Limb (tissue), 2 donors: ENCODE data around the gene MDC1.
A peak's percentile ranks its signal among the peaks of the same experiment; 100 is the strongest.

Experiments used
- DNase-seq, 2 donors: peaks; one replicate each; pipeline ENCODE4 v3.0.0-alpha.2; 2016; ENCODE audit errors: extremely low spot score in 2 of 2

MDC1 gene

GRCh38 chr6:30747300-30747687, 30.2 kb upstream of the MDC1 start:
- DNase-seq, result no peak

GRCh38 chr6:30744054-30744805, 27.1 kb upstream of the MDC1 start, which contains the start of gene IER3:
IER3 (minus strand) TSS chr6:30744547; CDS start chr6:30744518, 29 bp downstream.
- DNase-seq, result peak; percentile 80 to 86

DNA sequence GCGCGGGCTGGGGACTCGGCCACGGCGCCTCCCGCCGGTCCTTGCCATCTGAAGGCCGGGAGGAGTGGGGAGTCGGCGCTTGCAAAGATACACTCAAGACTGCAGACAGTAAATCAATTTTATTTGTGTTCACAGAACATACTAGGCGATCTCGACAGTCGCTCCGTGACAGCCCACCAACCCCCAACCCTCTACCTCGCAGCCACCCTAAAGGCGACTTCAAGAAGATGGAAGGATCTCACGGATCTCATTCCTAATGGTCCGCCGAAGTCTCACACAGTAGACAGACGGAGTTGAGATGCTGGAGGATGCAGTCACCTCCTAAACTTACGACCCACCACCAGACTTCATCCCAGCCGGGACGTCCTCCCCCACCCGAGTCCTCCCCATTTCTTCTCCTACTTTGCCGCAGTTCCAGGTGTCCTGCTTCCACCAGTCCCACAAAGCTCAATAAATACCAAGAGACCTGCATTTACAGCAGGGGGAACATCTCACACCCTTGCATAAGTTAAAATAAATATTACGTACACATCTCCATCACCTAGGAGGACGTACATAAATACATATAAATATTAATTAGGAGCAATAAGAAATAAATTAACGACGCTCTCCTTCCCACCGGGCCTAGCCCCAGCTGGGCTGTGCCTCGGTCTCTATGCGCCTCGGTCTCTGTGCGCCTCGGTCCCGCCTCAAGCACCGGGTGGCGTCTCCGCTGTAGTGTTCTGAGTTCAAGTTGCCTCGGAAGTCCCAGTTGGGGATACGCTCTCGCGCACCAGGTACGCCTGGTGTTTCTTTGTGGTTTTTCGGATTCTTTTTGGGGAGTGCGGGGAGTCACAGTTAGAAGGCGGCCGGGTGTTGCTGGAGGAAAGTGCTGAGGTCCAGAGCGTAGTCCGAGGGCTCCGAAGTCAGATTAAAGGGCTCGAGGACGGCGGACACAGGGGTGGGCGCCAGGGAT, 26.3 kb upstream of the MDC1 start:
- peak in 1 of 2 donors; percentile 56 for DNase-seq

GRCh38 chr6:30742316-30743098, 25.4 kb upstream of the MDC1 start, which contains the start of gene FLOT1:
FLOT1 (minus strand) TSS chr6:30742687; CDS start chr6:30742189, 498 bp downstream.
- DNase-seq, result peak; percentile 89 to 92

DNA sequence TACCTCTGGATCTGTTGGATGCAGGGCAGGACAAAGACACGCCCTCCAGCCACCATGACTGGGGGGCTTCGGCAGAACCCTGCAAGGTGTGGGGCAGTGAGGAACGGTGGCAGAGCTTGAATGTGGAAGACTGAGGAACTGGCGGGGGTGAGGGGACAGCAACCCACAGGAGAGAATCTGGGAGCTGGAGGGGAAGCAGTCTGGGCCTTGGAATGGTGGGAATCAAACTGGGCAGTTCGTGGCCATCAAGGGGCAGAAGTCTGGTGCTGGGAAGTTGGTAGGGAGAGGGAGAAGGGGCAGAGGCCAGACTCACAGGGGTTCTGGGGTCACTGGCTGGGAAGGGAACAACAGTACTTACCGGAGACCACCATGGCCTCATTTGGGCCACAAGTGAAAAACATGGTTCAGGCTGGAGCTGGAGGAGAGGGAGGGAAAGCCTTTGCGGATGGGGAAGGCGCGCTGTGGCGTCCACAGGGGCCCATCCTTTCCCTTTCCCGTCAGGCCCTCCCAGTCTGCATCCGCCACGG, 24.8 kb upstream of the MDC1 start:
- DNase-seq, result no peak

DNA sequence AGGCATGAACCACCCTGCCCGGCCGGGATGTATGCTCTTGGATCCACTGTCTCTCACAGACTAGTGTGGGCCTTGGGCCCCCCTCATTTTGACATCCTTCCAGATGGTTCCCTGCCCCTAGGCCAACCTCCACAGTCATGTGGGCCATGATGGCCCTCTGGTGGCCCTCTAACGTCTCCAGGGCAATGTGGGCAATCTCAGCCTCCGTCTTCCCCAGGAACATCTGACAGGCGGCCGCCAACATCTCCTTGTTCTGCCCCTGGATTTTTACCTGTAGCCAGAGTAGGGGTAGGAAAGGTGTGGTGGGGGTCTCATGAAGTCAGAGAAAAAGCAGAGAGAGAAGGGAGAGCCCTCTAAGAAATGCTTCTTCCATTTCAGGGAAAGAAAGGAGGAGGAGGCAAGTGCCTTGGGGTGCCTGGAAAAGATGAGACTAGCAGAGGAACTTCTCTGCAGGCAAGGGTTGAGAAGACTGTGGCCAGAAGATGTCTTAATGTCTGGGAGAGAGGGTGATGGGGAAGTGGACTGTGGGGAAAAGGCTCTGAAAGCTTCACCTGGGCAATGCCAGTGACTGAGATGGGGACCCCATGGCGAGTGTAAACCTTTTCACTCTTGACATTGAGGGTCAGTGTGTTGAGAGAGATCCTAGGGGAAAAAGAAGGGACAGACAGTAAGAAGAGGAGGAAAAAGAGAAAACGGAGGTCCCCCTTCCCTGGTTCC, 24.1 kb upstream of the MDC1 start:
- no peak for DNase-seq

- no peak for DNase-seq
Observed at GRCh38 chr6:30740540-30740870, 23.4 kb upstream of the MDC1 start.

DNA sequence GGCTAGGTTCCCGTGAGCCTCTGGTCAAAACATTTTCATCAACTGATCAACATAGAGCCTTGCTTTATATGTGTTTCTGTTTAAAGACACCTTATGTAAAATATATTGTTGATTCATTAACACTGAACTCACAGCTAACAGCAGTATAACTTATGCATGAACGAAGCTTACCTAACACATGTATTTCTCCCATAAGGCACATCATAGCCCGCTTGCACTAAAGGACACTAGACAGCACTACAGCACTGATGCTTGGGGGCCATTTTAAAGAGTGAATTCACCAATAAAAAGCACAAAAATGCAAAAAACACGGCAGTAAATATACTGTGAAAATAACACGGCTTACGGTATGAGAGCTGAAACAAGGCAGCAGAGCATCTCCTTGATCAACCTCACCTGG, 21.5 kb upstream of the MDC1 start:
- DNase-seq, result no peak

DNA sequence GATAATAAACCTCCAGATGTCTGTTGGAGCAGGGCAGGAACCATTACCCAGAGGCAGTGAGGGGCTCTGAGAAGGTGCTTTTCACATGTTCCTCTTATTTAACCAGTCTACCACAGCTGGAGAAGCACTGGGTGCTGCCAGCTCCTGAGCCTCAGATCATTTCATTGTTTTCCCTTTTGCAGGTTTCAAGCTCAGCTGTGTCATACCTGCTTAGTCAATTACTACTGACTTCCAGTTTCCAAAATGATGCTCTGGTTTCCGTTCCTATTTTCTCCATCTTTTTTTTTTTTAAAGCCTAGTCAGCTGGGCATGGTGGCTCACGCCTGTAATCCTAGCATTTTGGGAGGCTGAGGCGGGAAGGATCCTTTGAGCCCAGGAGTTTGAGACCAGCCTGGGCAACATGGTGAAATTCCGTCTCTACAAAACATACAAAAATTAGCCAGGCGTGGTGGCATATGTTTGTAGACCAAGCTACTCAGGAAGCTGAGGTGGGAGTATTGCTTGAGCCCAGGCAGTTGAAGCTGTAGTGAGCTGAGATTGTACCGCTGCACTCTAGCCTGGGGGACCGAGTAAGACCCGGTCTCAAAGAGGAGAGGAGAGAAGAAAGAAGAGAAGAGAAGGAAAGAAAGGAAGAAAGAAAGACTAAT, 18.7 kb upstream of the MDC1 start:
- DNase-seq, result no peak

DNA sequence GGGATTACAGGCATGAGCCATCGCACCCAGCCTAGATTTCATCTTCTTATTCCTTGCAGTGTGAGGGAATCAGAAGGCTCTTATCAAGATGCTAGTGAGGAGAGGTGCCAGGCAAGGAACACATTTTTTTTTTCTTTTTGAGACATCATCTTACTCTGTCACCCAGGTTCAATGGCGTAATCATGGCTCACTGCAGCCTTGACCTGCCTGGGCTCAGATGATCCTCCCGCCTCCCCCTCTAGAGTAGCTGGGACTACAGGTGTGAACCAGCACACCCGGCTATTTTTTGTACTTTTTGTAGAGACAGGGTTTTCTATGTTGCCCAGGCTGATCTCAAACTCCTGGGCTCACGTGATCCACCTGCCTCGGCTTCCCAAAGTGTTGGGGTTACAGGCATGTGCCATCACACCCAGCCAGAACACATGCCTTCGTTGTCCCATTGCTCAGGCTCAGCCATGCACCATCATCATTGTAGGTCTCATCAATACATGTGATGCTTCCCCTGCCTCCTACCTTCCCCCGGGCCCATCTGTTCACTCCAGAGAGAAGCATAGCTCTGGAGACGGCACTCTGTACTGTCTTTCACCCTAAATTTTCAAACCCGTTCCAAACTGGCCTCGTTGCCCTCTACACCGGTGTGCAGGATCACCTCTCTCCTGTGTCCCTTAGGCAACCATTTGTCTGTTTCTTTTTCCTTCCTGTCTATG, 15.3 kb upstream of the MDC1 start:
- no peak for DNase-seq

DNA sequence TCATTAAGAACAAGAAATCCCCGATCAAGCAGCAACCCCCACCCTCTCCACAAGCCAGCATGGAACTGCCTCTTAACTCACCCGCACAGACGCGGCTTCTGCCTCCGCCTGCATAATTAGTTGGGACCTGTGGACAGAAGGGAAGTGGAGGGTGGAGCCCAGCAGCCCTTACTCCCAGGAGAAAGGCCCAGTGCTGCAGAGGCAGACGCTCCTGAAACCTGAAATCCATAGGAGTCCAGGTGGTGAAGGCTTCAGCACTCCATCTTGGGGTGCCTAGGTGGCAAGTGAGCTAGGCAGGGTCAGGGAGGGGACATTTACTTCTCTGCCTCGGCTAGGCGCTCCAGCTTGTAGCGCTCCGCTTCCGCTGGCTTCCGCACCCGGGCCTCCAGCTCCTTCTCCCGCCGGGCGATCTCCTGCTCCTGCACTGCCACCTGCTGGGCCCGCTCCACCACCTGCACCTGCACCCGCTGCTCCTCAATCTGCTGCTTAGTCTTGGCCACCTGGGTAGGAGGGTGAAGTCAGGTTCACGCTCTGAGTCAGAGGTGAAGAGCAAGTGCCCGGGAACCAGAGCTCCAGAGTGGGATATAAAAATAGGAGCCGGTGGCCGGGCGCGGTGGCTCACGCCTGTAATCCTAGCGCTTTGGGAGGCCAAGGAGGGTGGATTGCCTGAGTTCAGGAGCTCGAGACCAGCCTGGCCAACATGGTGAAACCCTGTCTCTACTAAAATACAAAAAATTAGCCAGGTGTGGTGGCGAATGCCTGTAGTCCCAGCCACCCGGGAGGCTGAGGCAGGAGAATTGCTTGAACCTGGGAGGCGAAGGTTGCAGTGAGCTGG, 13.7 kb upstream of the MDC1 start:
- DNase-seq, result peak in 1 of 2 donors; percentile 76

GRCh38 chr6:30727920-30728553, 11.0 kb upstream of the MDC1 start:
- DNase-seq, result no peak

DNA sequence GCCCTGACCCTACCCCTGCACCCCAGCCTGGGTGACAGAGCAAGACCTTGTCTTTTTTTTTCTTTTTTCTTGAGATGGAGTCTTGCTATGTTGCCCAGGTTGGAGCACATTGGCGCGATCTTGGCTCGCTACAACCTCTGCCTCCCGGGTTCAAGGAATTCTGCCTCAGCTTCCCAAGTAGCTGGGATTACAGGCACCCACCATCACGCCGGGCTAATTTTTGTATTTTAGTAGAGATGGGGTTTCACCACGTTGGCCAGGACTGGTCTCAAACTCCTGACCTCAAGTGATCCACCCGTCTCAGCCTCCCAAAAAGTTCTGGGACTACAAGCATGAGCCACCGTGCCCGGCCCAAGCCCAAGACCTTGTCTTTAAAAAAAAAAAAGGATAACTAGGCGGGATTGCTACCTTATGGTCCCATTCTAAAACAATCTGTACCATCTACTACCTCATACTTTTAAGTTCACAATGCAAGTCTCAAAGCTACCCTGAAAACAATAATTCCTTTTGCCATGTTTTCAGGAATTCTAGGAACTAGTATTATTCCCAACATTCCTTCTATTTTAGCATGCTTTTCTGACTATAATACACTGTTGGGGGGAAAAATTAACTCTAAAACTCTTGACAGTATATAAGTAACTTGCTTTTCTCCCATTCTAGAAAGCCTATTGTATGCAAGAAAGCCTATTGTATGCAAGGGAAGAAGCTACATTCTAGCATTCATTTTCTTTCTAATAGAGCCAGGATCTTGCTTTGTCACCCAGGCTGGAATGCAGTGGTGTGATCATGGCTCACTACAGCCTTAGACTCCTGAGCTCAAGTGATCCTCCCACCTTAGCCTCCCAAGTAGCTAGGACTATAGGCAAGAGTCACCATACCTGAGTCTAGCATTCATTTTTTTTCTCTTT, 9.7 kb upstream of the MDC1 start:
- DNase-seq, result no peak

- no peak for DNase-seq
Observed at GRCh38 chr6:30725713-30726505, 8.8 kb upstream of the MDC1 start.

DNA sequence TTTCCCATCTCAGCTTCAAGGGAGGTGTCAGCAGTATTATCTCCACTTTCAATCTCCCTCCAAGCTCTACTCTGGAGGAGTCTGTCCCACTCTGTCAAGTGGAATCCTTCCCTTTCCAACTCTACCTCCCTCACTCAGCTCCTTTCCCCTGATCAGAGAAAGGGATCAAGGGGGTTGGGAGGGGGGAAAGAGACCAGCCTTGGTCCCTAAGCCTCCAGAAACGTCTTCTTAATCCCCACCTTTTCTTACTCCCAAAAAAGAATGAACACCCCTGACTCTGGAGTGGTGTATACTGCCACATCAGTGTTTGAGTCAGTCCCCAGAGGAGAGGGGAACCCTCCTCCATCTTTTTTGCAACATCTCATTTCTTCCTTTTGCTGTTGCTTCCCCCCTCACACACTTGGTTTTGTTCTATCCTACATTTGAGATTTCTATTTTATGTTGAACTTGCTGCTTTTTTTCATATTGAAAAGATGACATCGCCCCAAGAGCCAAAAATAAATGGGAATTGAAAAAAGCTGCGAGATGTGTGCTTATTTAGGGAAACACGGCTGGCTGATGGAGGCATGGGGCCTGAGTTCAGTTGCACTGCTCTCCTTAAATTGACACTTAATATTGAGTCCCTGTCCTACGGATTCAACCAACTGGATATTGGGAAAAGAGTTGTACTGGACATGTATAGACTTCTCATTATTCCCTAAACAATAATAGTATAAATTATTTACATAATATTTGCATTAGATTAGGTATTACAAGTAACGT, 8.0 kb upstream of the MDC1 start:
- DNase-seq, result no peak
